ENCODE measurements around the gene MBD3.
A peak's percentile ranks its signal among the peaks of the same experiment; 100 is the strongest.

- TF ChIP-seq CTCF (IDR thresholded peaks at IDR 0.05; ENCODE audit: low read length): peak; percentile 21; the same call in 1 of the 2 replicates
- no peak for TF ChIP-seq EZH2 (IDR thresholded peaks at IDR 0.05; ENCODE audit: borderline replicate concordance, low read length)
These were observed 9.0 kb upstream of the MBD3 start for GRCh38 chr19:1601613-1602064.

Measured in OCI-LY1 (cell line).